ENCODE results near the gene PLIN5.
A peak's percentile ranks its signal among the peaks of the same experiment; 100 is the strongest.

PLIN5 gene, protein sequence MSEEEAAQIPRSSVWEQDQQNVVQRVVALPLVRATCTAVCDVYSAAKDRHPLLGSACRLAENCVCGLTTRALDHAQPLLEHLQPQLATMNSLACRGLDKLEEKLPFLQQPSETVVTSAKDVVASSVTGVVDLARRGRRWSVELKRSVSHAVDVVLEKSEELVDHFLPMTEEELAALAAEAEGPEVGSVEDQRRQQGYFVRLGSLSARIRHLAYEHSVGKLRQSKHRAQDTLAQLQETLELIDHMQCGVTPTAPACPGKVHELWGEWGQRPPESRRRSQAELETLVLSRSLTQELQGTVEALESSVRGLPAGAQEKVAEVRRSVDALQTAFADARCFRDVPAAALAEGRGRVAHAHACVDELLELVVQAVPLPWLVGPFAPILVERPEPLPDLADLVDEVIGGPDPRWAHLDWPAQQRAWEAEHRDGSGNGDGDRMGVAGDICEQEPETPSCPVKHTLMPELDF

DNA sequence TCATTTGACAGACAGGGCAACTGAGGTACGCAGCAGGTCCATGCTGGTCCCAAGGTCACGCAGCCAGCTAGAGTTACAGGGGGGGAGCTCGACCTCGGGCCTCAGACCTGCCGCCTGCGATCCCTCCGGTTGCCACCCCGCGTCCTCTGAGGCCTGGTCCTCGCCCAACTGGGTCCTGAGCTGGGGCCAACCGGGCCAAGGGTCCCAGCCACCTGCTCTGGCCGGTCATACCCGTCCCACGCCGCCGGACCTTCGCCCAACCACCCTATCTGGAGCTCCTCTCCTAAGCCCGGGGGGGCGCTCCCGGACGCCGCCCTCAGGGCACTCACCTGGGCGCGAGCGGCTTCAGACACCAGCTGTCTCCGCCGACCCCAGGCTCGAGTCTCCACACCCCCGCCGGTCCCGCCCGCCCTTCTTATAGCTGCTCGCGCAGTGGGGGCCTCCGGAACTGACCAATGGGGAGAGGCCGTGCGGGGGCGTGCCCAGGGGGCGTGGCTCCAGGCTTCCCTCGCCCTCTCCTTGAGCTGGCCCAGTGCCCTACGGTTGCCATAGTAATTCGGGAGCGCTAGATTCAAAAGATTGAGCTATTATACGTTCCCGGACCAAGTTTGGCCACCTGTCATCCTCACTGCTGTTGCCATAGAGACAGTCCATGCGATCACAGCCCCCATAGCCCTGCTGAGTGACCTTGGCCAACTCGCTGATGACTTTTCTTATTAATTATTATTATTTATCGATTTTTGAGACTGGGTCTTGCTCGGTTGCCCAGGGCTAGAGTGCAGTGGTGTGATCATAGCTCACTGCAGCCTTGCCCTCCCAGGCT lies at the start of gene PLIN5:
Gene PLIN5 (minus strand): TSS at position 389 of the 823 bp plus-strand sequence. CDS start 1,150 bp downstream, outside the sequence.
- no peak for TF ChIP-seq CTCF (conservative IDR thresholded peaks at IDR 0.05; ENCODE audit: low read depth, low read length)
- H3K4me3 ChIP-seq (ENCODE audit: low read depth, low read length) = peak within 1 kb of the TSS; percentile 18
- DNase-seq (ENCODE audit: low read depth) = peak; percentile 65

- TF ChIP-seq CTCF (conservative IDR thresholded peaks at IDR 0.05; ENCODE audit: low read depth, low read length) = no peak
- H3K4me3 ChIP-seq (ENCODE audit: low read depth, low read length) = peak overlapping the region; percentile 53
- DNase-seq (ENCODE audit: low read depth) = no peak
Measured at GRCh38 chr19:4583961-4584669, 49.1 kb upstream of the PLIN5 start.

DNA sequence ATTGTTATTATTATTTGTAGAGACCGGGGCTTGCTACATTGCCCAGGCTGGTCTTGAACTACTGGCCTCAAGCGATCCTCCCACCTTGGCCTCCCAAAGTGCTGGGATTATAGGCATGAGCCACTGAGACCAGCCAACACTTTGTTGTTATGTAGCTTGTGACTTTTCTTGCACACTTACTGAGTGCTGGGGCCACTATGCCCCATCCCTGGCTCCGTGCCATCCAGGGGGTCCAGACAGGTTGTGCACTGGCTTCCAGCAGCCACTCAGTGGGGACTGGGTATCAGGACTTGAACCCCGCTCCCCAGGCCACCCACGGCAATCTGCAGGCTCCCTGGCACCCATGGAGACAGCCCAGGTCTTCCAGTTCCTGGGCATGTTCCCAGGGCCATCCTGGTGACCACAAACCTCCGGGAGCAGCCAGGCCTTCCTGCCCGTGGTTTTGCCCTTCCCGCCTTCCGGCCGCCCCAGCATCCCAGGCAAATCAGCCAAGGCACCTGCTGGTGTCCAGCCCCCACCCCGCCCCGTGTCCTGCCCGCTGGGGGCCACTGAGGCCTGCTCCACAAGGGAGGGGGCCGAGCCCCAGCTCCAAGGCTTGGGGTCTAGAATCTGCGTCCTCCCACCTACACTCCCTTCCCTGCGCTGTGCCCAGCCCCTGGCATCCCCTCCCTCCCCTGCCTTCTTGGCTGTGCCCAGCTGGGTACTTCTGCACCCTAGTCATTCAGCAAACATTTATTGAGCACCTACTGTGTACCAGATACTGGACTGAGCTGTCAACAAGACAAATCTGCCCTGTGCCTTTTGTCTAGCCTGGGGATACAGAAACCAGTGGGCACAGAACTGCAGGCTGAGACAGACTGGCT lies 48.2 kb upstream of the PLIN5 start:
- no peak for DNase-seq (ENCODE audit: low read depth)
- H3K4me3 ChIP-seq (ENCODE audit: low read depth, low read length) = no peak overlapping the region

GRCh38 chr19:4581666-4582553 lies 46.9 kb upstream of the PLIN5 start:
- no peak for DNase-seq (ENCODE audit: low read depth)
- TF ChIP-seq CTCF (conservative IDR thresholded peaks at IDR 0.05; ENCODE audit: low read depth, low read length) = no peak
- peak overlapping the region; percentile 54 for H3K4me3 ChIP-seq (ENCODE audit: low read depth, low read length)

More for the DNA sequence above, 48.2 kb upstream of the PLIN5 start:
- TF ChIP-seq CTCF (conservative IDR thresholded peaks at IDR 0.05; ENCODE audit: low read depth, low read length) = no peak

- TF ChIP-seq CTCF (conservative IDR thresholded peaks at IDR 0.05; ENCODE audit: low read depth, low read length) = no peak
- no peak for DNase-seq (ENCODE audit: low read depth)
- H3K4me3 ChIP-seq (ENCODE audit: low read depth, low read length) = peak overlapping the region; percentile 54
Measured at GRCh38 chr19:4580961-4581665, 46.1 kb upstream of the PLIN5 start.
